GM23338 (cell line): ENCODE results near the gene ANXA6. TPM values are rescaled to one million over a fixed set of nuclear protein-coding genes. Genes with fewer than 3 reads are reported as not detected.

ENCODE experiments used
- ATAC-seq: fragments of 200-7000 bp; cut with Tn5 transposase; 3 replicates; pipeline ENCODE4 v1.9.1; 2020
- DNase-seq: peaks from one replicate; pipeline ENCODE4 v3.0.0-alpha.2; 2015; ENCODE audit warnings: low spot score
- H2AFZ ChIP-seq: fragments of 200-600 bp; sonication (generic); 2 replicates; pipeline ENCODE4 v1.8.0; 2016; ENCODE audit warnings: antibody characterized with exemption, mild to moderate bottlenecking, moderate library complexity
- H3F3A ChIP-seq: fragments of 200-600 bp; sonication (generic); replicated peaks from 2 replicates; pipeline ENCODE4 v1.8.0; 2017; ENCODE audit warnings: antibody characterized with exemption, mixed run types, low read depth
- H3K27ac ChIP-seq: fragments of 200-600 bp; sonication (generic); 2 replicates; pipeline ENCODE4 v1.6.1; 2016; ENCODE audit warnings: low read depth
- H3K27me3 ChIP-seq: fragments of 200-600 bp; sonication (generic); 2 replicates; pipeline ENCODE4 v1.8.0; 2016; ENCODE audit warnings: mild to moderate bottlenecking, mixed run types, moderate library complexity; ENCODE audit not compliant: insufficient read depth
- H3K36me3 ChIP-seq: fragments of 200-600 bp; sonication (generic); 2 replicates; pipeline ENCODE4 v1.8.0; 2016; ENCODE audit warnings: mild to moderate bottlenecking; ENCODE audit not compliant: insufficient read depth
- H3K4me1 ChIP-seq: fragments of 200-600 bp; sonication (generic); 2 replicates; pipeline ENCODE4 v1.8.0; 2016; ENCODE audit warnings: mild to moderate bottlenecking, moderate library complexity; ENCODE audit not compliant: insufficient read depth
- H3K4me2 ChIP-seq: fragments of 200-600 bp; sonication (generic); 2 replicates; pipeline ENCODE4 v1.7.1; 2017; ENCODE audit warnings: mixed run types
- H3K4me3 ChIP-seq: fragments of 200-600 bp; sonication (generic); 2 replicates; pipeline ENCODE4 v1.6.1; 2016; ENCODE audit warnings: mixed run types
- H3K79me2 ChIP-seq: fragments of 200-600 bp; sonication (generic); replicated peaks from 2 replicates; pipeline ENCODE4 v1.8.0; 2017; ENCODE audit warnings: mild to moderate bottlenecking; ENCODE audit not compliant: insufficient read depth
- H3K9me2 ChIP-seq: fragments of 200-600 bp; sonication (generic); 2 replicates; pipeline ENCODE4 v1.8.0; 2017; ENCODE audit not compliant: insufficient read depth
- H4K20me1 ChIP-seq: fragments of 200-600 bp; sonication (generic); replicated peaks from 2 replicates; pipeline ENCODE4 v1.8.0; 2017; ENCODE audit warnings: mild to moderate bottlenecking; ENCODE audit not compliant: insufficient read depth
- H3K27ac Mint-ChIP-seq: 2 replicates; pipeline ENCODE4 v1.8.0; 2020; ENCODE audit warnings: inconsistent platforms, mild to moderate bottlenecking, moderate library complexity, mixed read lengths
- H3K27me3 Mint-ChIP-seq: 3 replicates; pipeline ENCODE4 v1.8.0; 2022; ENCODE audit warnings: low read depth, mild to moderate bottlenecking, moderate library complexity, mixed read lengths, inconsistent platforms; ENCODE audit not compliant: insufficient read depth, poor library complexity
- H3K36me3 Mint-ChIP-seq: 3 replicates; pipeline ENCODE4 v1.8.0; 2021; ENCODE audit warnings: low read depth, mild to moderate bottlenecking, inconsistent platforms, moderate library complexity, mixed read lengths
- H3K4me1 Mint-ChIP-seq: 3 replicates; pipeline ENCODE4 v1.8.0; 2020; ENCODE audit warnings: mild to moderate bottlenecking, inconsistent platforms, mixed read lengths
- H3K4me3 Mint-ChIP-seq: 3 replicates; pipeline ENCODE4 v1.8.0; 2021; ENCODE audit warnings: moderate library complexity, mild to moderate bottlenecking, inconsistent platforms, mixed read lengths
- H3K9me3 Mint-ChIP-seq: 3 replicates; pipeline ENCODE4 v1.8.0; 2020; ENCODE audit warnings: moderate library complexity, mild to moderate bottlenecking, inconsistent platforms, mixed read lengths
- CREB1 ChIP-seq: fragments of 250-450 bp; sonication (Bioruptor Pico); IDR thresholded peaks from 2 replicates; pipeline ENCODE4 v1.5.0; 2020; ENCODE audit warnings: low read depth, mild to moderate bottlenecking, moderate library complexity
- EZH2 ChIP-seq: fragments of 200-600 bp; sonication (generic); IDR thresholded peaks from one replicate; pipeline ENCODE4 v1.8.0; 2017; ENCODE audit warnings: antibody characterized with exemption, mild to moderate bottlenecking, low read depth; ENCODE audit not compliant: unreplicated experiment
- JUNB ChIP-seq: IDR thresholded peaks from one replicate; pipeline ENCODE4 v1.6.1; 2016; ENCODE audit warnings: antibody characterized with exemption; ENCODE audit not compliant: unreplicated experiment
- NANOG ChIP-seq: IDR thresholded peaks from 2 replicates; pipeline ENCODE4 v1.6.1; 2016; ENCODE audit warnings: antibody characterized with exemption, borderline replicate concordance
- REST ChIP-seq: IDR thresholded peaks from one replicate; pipeline ENCODE4 v1.6.1; 2018; ENCODE audit warnings: antibody characterized with exemption; ENCODE audit not compliant: unreplicated experiment
- ZNF114 ChIP-seq: fragments of 250-450 bp; sonication (Bioruptor Pico); IDR thresholded peaks from 2 replicates; pipeline ENCODE4 v1.5.0; 2020; ENCODE audit warnings: mild to moderate bottlenecking, moderate library complexity
- ZNF331 ChIP-seq: fragments of 250-450 bp; sonication (Bioruptor Pico); IDR thresholded peaks from 2 replicates; pipeline ENCODE4 v1.5.0; 2020; ENCODE audit warnings: low read depth, mild to moderate bottlenecking, moderate library complexity
- polyA plus RNA-seq: library from polyadenylated mRNA; unstranded; fragments of >200 nt; fragmentation: Nextera tagmentation; extraction: Ambion mirVana; gene quantifications from 2 replicates; pipeline ENCODE4 v1.2.1, GENCODE V29; 2016
- total RNA-seq: library from RNA; depleted of rRNA; stranded (reverse); fragments of >200 nt; shearing (Covaris generic); gene quantifications from 2 replicates; pipeline ENCODE4 v1.2.3, GENCODE V29; 2014
- TF ChIP-seq, protein P1 (sequence below): fragments of 250-450 bp; sonication (Bioruptor Pico); IDR thresholded peaks from 2 replicates; pipeline ENCODE4 v1.5.0; 2020; ENCODE audit warnings: mild to moderate bottlenecking, moderate library complexity
- TF ChIP-seq, protein P2 (sequence below), 2 experiments: fragments of 200-600 bp in 1 of 2; sonication (generic) in 1 of 2; conservative IDR thresholded peaks; 2 replicates each; pipeline versions ENCODE4 v1.5.1 to v1.6.1; 2016 to 2017; ENCODE audit warnings: antibody characterized with exemption in 2 of 2, low read depth in 2 of 2, mild to moderate bottlenecking in 2 of 2, moderate library complexity in 1 of 2

The ANXA6 gene
- total and polyA plus RNA-seq, 2 experiments from 2014 or later, result 26.5 to 110 TPM

DNA sequence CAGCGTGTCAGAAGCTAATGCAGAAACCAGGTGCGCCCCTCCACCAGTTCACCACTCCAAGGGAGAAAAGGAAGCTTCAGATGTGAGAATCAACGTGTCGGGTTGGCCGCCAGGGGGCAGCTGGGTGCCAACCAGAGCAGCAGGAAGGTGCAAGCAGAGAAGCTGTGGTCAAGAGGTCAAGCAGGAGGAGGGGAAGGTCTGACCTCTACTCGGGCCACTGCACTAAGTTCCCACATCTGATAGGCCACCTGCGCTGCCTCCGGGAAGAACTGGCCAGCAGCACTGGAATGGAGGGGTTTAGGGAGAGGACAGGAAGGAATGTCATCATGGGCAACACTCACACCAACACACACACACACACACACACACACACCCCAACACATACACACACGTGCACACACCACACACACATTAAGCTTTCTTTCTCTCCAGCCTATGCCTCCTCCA lies 31.4 kb downstream of the ANXA6 start:
- DNase-seq, result peak; percentile 80
- no peaks in the 10 kb centered on the region for H3K9me2 ChIP-seq
- H3K4me3 ChIP-seq, result no peak overlapping the region
- no peaks in the 10 kb centered on the region for H3K9me3 Mint-ChIP-seq
- ATAC-seq, result peak; percentile 86
- no peak overlapping the region for H2AFZ ChIP-seq
- H3F3A ChIP-seq, result no peaks in the 10 kb centered on the region
- no peak overlapping the region for H3K27ac ChIP-seq
- no peak overlapping the region for H3K4me2 ChIP-seq
- H3K79me2 ChIP-seq, result no peaks in the 10 kb centered on the region
- peaks cover 11% of the 10 kb centered on the region for H3K36me3 ChIP-seq
- TF ChIP-seq, protein P1, sequence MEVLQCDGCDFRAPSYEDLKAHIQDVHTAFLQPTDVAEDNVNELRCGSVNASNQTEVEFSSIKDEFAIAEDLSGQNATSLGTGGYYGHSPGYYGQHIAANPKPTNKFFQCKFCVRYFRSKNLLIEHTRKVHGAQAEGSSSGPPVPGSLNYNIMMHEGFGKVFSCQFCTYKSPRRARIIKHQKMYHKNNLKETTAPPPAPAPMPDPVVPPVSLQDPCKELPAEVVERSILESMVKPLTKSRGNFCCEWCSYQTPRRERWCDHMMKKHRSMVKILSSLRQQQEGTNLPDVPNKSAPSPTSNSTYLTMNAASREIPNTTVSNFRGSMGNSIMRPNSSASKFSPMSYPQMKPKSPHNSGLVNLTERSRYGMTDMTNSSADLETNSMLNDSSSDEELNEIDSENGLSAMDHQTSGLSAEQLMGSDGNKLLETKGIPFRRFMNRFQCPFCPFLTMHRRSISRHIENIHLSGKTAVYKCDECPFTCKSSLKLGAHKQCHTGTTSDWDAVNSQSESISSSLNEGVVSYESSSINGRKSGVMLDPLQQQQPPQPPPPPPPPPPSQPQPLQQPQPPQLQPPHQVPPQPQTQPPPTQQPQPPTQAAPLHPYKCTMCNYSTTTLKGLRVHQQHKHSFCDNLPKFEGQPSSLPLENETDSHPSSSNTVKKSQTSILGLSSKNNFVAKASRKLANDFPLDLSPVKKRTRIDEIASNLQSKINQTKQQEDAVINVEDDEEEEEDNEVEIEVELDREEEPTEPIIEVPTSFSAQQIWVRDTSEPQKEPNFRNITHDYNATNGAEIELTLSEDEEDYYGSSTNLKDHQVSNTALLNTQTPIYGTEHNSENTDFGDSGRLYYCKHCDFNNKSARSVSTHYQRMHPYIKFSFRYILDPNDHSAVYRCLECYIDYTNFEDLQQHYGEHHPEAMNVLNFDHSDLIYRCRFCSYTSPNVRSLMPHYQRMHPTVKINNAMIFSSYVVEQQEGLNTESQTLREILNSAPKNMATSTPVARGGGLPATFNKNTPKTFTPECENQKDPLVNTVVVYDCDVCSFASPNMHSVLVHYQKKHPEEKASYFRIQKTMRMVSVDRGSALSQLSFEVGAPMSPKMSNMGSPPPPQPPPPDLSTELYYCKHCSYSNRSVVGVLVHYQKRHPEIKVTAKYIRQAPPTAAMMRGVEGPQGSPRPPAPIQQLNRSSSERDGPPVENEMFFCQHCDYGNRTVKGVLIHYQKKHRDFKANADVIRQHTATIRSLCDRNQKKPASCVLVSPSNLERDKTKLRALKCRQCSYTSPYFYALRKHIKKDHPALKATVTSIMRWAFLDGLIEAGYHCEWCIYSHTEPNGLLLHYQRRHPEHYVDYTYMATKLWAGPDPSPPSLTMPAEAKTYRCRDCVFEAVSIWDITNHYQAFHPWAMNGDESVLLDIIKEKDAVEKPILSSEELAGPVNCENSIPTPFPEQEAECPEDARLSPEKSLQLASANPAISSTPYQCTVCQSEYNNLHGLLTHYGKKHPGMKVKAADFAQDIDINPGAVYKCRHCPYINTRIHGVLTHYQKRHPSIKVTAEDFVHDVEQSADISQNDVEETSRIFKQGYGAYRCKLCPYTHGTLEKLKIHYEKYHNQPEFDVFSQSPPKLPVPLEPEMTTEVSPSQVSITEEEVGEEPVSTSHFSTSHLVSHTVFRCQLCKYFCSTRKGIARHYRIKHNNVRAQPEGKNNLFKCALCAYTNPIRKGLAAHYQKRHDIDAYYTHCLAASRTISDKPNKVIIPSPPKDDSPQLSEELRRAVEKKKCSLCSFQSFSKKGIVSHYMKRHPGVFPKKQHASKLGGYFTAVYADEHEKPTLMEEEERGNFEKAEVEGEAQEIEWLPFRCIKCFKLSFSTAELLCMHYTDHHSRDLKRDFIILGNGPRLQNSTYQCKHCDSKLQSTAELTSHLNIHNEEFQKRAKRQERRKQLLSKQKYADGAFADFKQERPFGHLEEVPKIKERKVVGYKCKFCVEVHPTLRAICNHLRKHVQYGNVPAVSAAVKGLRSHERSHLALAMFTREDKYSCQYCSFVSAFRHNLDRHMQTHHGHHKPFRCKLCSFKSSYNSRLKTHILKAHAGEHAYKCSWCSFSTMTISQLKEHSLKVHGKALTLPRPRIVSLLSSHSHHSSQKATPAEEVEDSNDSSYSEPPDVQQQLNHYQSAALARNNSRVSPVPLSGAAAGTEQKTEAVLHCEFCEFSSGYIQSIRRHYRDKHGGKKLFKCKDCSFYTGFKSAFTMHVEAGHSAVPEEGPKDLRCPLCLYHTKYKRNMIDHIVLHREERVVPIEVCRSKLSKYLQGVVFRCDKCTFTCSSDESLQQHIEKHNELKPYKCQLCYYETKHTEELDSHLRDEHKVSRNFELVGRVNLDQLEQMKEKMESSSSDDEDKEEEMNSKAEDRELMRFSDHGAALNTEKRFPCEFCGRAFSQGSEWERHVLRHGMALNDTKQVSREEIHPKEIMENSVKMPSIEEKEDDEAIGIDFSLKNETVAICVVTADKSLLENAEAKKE (CRISPR knock-in tag), result no peak
- TF ChIP-seq, protein P2, sequence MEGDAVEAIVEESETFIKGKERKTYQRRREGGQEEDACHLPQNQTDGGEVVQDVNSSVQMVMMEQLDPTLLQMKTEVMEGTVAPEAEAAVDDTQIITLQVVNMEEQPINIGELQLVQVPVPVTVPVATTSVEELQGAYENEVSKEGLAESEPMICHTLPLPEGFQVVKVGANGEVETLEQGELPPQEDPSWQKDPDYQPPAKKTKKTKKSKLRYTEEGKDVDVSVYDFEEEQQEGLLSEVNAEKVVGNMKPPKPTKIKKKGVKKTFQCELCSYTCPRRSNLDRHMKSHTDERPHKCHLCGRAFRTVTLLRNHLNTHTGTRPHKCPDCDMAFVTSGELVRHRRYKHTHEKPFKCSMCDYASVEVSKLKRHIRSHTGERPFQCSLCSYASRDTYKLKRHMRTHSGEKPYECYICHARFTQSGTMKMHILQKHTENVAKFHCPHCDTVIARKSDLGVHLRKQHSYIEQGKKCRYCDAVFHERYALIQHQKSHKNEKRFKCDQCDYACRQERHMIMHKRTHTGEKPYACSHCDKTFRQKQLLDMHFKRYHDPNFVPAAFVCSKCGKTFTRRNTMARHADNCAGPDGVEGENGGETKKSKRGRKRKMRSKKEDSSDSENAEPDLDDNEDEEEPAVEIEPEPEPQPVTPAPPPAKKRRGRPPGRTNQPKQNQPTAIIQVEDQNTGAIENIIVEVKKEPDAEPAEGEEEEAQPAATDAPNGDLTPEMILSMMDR (conservative IDR thresholded peaks at IDR 0.05; ENCODE audit: low read depth in 2 of 2), result peak; percentile 82 to 95
- TF ChIP-seq EZH2, result no peak
- no peaks in the 10 kb centered on the region for H3K4me1 ChIP-seq
- peaks cover 31% of the 10 kb centered on the region for H3K36me3 Mint-ChIP-seq
- H3K4me1 Mint-ChIP-seq, result peaks cover 14% of the 10 kb centered on the region; the same call in 2 of the 3 replicates
- no peaks in the 10 kb centered on the region for H3K27me3 ChIP-seq
- 0 out of 2 replicates have a peak overlapping the region, but pooled peaks have one; percentile 53 for H3K27ac Mint-ChIP-seq
- H3K27me3 Mint-ChIP-seq, result peaks cover 12% of the 10 kb centered on the region
- peaks cover 6% of the 10 kb centered on the region for H4K20me1 ChIP-seq
- H3K4me3 Mint-ChIP-seq, result no peak overlapping the region

- peaks cover 25% of the 10 kb centered on the region for H3K36me3 Mint-ChIP-seq
- peaks cover 10% of the 10 kb centered on the region; the same call in 2 of the 3 replicates for H3K4me1 Mint-ChIP-seq
- no peaks in the 10 kb centered on the region for H3K79me2 ChIP-seq
- H3K27me3 Mint-ChIP-seq, result peaks cover 10% of the 10 kb centered on the region
- no peaks in the 10 kb centered on the region for H3K9me3 Mint-ChIP-seq
- H2AFZ ChIP-seq, result no peak overlapping the region
- H3K4me3 ChIP-seq, result no peak overlapping the region
- no peaks in the 10 kb centered on the region for H3K27me3 ChIP-seq
- H4K20me1 ChIP-seq, result peaks cover 6% of the 10 kb centered on the region
- ATAC-seq (no peak), DNase-seq (no peak)
- H3K4me2 ChIP-seq, result no peak overlapping the region
- H3K27ac ChIP-seq, result no peak overlapping the region
- H3K27ac Mint-ChIP-seq, result no peak overlapping the region
- H3K4me3 Mint-ChIP-seq, result no peak overlapping the region
- no peaks in the 10 kb centered on the region for H3K4me1 ChIP-seq
- H3K9me2 ChIP-seq, result no peaks in the 10 kb centered on the region
- peaks cover 11% of the 10 kb centered on the region for H3K36me3 ChIP-seq
- H3F3A ChIP-seq, result no peaks in the 10 kb centered on the region
- TF ChIP-seq NANOG, result no peak
- TF ChIP-seq ZNF331 (CRISPR knock-in tag), result no peak
- TF ChIP-seq ZNF114 (CRISPR knock-in tag), result no peak
- no peak for TF ChIP-seq JUNB
- no peak for TF ChIP-seq CREB1 (CRISPR knock-in tag)
- TF ChIP-seq REST, result no peak
Observed at GRCh38 chr5:151125421-151125820, 32.2 kb downstream of the ANXA6 start.
